H4 (cell line): ENCODE data around the gene PPP1R8. TPM values are rescaled to one million over a fixed set of nuclear protein-coding genes. Genes with fewer than 3 reads are reported as not detected.
"Not testable (repeated sequence)": the region's sequence is repeated elsewhere in the genome, so short reads cannot be mapped to it uniquely, and the experiment has no call there.

Source experiments
- DNase-seq: peaks from one replicate; pipeline ENCODE4 v3.0.0-alpha.2; 2015; ENCODE audit warnings: low spot score
- total RNA-seq: library from RNA; depleted of rRNA; stranded (reverse); fragments of >200 nt; shearing (Covaris generic); gene quantifications from 2 replicates; pipeline ENCODE4 v1.2.3, GENCODE V29; 2014; rRNA removed

Gene PPP1R8
- 32.8 and 45.9 TPM in 2 replicates for total RNA-seq

DNA sequence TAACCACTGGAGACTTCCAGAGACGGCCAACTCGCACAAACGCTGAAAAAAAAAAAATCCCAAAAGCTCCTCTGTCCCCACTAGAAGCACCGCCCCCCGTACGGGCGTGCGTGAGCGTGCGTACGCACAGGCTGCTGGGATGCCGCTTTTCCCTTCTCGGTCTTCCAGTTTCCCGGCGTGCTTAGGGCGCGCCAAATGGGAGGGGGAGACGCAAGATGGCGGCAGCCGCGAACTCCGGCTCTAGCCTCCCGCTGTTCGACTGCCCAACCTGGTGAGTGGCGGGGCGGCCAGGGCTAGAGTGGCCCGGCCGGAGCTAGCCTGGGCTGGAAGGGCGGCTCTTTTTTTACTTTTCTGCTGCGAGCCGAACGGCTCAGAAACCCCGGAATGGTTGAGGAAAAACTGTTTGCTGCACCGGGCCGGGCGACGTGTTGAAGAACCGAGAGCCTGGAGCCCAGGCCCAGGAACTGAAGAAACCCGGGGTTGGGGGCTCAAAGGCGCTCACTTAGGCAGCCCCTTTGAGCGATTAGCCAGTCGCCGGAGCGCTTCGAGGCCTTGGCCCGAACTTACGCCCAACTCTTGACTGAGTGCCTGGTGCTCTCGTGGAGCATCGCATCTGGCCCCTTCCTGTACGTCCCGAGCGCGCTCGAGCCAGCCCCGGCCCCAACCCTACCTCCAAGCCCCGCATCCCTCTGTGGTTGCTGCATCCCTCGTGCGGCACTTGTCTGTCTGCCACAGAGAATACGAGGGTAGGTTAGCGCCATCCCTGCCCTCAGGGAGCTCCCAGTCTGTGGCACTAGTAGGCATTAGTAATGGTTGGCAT lies at the start of gene PPP1R8:
PPP1R8 (plus strand) TSS at position 162 of the 820 bp plus-strand sequence; CDS start at position 216, 54 bp downstream.
- DNase-seq = peak; percentile 93

DNA sequence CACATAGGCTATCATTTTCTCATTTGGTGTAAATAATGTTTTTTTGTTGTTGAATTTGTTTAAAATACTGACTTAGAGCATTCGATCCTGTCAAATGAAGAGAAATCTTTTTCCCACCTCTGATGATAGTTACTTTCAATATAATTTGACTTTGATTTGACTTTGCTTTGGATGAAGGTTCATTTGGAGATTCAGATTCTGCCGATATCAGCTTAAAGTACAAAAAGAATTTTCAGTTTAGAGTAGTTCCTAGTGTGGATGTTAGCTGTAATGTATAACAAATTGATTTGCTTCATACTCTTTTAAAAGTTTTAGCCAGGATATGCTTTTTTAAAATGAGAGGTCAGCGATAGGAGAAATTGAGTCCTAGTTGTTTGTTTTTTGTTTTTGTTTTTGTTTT lies 47.6 kb upstream of the PPP1R8 start:
- no peak for DNase-seq

DNA sequence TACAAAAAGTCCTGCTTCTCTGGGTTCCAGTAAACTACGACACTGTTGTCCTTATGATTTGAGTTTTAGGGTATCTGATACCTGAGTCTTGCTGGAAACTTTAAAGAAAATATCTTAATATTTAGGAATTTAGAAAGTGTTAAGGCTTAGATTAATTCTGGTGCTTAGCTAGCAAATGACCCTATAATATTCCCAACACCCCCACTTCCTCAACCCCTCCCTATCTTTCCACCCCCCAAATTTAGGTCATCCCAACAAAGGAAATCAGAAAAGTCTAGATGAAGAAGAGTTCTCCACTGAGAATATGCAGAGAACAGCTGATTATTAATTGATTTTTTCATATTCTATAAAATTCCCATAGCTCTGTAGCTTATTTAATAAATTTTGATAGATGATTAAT lies 45.9 kb upstream of the PPP1R8 start:
- DNase-seq = no peak

DNA sequence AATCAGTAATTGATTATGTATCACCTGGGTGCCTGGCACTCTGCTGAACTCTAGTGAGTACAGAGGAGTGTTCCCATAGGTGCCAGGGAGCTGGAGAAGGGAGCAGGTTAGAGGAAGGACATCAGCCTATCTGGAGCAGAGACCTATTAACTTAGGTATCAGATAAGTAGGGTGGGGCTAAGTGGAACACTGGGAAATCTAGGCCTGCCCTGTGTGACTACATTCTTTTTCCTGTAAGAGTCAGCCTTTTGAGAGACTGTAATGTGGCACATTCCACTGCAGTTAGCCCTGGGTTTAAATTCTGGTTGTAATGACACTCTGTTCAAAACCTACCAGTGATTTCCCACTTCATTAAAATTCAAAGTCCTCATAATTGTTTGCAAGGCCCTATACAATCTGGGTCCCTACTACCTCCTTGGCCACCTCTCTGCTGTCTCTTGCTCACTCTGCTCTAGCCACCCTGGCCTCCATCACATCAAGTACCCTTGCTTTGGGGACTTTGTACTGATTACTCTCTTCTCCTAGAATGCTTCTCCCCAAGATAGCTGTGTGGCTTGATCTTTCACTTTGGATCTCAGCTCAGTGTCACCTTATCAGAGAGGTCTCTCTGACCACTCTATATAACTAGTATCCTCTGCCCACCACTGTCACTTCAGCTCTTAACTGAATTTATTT lies 44.7 kb upstream of the PPP1R8 start:
- DNase-seq = no peak

DNA sequence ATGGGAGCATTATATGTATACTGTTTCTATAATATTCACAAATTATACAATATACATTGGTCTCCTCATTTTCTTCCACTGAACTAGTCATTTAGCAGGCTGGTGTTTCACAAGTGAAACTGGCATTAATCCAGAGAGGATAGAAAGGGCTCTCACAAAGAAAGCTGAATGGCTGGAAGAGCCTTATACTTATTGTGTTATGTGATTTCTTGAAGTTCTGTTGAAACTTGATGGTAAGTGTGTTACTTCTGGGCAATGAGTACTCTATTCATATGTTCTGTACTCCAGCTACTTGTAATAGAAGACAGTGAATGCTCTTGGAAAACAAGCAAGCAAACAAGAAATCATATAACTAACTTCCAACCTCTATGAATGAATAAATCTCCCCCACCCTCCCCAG lies 42.7 kb upstream of the PPP1R8 start:
- no peak for DNase-seq

DNA sequence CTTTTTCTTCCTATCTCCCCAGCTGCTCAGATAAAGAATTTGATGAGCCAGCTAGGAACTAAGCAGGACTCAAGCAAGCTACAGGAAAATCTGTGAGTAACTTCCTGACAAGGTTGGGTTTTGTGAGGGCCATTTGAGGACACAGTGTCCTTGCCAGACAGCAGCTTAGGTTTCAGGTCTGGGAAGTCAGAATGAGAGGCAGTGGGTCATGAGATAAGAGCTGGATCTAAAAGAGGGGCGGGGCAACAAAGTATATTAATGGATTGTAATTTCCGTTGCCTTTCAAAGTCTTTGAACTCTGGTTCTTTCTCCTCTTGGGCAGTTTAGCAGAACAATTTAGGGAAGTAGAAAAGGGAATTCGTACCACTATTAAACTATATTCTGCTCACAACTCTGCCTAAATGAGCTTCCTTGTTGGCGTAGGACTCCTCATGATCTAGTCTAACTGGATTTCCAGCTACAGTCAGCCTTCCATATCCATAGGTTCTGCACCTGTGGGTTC lies 41.0 kb upstream of the PPP1R8 start:
- DNase-seq = no peak

DNA sequence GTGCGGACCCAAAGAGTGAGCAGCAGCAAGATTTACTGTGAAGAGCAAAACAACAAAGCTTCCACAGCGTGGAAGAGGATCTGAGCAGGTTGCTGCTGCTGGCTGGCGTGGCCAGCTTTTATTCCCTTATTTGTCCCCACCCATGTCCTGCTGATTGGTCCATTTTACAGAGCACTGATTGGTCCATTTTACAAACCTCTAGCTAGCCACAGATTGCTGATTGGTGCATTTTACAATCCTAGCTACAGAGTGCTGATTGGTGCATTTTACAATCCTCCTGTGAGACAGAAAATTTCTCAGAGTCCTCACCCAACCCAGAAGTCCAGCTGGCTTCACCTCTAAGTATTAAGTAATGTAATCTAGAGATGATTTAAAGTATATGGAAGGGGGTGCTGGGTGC lies 40.3 kb upstream of the PPP1R8 start:
- DNase-seq = not testable (repeated sequence)

DNA sequence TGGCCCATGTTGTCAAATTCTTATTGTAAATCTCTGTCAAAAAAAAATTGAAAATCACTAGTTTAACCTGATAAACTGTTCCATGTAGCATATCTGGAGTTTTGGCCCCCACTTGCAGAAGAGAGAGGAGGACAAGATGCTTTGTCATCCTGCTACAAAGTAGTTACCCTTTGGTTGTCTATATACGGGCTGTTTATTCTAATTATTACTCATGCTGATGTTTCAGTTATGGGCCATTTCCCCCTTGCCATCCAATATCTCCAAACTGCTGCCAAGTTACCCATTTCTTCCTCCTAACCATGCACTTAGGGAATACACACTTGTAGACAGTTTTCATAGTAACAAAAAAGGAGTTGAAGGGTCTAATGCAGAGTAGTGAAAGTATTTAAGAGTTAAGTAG lies 35.0 kb upstream of the PPP1R8 start:
- no peak for DNase-seq

DNA sequence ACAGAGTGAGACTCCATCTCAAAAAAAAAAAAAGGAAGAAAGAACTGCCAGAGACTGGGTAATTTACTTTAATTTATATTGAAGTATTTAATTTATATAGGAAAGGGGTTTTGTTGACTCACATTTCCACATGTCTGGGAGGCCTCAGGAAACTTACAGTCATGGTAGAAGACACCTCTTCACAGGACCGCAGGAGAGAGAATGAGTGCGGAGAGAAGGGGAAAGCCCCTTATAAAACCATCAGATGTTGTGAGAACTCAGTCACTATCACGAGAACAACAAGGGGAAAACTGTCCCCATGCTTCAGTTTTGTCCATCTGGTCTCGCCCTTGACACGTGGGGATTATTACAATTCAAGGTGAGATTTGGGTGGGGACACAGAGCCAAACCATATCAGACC lies 25.8 kb upstream of the PPP1R8 start:
- DNase-seq = no peak

DNA sequence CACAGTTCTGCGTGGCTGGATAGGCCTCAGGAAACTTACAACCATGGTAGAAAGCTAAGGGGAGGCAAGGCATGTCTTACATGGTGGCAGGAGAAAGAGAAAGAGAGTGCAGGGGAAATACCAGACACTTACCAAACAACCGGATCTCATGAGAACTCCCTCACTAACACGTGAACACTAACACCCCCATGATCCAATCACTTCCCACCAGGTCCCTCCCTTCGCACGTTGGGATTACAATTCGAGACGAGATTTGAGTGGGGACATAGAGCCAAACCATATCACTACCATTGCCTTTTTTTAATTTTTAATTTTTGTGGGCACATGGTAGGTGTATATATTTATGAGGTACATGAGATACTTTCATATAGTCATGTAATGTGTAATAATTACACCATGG lies 23.8 kb upstream of the PPP1R8 start:
- DNase-seq = no peak

DNA sequence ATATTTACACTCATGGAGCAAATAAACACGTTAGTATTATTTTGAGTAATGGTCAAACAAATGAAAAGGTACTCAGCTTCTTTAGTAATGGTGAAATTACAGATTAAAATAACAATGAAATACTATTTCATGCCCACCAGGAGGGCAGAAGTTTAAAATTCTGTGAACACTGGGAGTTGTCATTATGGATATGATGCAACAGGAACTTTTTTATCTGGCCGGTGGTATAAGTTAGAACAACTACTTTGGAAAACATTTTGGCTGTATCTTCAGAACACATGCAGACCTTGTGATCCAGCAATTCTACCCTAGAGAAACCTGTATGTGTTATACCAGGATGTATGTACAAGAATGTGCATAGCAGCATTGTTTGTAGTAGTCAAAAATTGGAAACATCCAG lies 23.2 kb upstream of the PPP1R8 start:
- no peak for DNase-seq

DNA sequence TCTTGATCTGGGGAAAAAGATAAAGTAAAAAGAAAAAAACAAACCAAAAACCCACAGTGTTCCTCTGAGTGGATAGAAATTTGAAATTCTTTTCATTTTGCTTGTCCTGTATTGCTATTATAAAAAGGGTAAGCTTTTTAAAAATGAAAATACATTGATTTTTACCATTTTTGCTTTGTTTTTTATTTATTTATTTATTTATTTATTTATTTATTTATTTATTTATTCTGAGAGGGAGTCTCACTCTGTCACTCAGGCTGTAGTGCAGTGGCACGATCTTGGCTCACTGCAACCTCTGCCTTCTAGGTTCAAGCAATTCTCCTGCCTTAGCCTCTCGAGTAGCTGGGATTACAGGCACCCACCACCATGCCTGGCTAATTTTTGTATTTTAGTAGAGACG lies 22.5 kb upstream of the PPP1R8 start:
- DNase-seq = not testable (repeated sequence)

DNA sequence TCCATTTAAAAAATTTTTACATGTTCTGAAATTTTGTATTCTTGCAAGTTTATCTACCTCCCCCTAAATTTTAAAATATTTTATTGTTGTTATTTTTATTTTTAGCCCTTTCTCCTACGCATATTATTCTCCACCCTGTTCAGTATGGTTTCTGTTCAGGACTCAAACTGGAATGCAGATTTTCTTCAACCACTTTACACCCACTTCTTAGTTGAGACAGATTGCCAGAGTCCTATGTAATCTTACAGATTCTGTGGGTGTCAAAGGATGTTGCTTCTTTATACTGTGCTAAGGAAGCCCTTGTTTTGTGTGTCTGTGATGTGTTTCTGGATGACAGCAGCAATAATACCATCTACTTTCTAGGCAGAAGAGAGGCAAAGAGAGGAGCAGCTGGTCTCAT lies 20.7 kb upstream of the PPP1R8 start:
- no peak for DNase-seq

DNA sequence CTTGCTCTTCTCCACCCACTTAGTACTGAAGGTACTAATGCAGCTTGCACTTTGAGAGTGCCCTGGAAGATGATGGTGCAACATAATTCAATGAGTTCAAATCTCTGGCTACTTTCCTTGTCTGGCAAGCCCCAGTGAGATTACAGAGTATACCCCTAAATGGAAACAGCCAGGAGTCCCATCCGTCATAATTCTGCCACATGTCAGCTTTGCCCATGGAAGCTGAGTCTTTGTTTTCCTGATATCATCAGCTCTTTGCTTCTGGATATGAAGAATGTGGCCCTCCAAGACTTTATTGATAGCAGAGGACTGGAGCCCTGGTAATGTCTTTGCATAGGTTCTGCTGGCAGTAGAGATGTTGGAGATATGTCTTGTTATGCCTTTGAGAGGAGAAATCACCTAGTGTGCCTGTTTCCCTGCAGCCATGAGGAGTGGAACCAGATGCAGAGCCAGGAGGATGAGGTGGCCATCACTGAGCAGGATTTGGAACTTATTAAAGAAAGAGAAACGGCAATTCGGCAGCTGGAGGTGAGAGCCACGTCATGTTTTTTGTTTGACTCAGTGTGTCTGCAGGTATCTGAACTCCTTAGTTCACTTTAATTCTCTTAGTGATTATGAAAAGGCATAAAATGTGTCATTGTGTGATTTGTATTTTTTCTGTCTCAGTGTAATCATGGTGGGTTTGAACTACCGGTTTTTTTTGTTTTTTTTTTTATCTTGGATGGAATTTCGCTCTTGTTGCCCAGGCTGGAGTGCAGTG lies 18.7 kb upstream of the PPP1R8 start:
- no peak for DNase-seq

DNA sequence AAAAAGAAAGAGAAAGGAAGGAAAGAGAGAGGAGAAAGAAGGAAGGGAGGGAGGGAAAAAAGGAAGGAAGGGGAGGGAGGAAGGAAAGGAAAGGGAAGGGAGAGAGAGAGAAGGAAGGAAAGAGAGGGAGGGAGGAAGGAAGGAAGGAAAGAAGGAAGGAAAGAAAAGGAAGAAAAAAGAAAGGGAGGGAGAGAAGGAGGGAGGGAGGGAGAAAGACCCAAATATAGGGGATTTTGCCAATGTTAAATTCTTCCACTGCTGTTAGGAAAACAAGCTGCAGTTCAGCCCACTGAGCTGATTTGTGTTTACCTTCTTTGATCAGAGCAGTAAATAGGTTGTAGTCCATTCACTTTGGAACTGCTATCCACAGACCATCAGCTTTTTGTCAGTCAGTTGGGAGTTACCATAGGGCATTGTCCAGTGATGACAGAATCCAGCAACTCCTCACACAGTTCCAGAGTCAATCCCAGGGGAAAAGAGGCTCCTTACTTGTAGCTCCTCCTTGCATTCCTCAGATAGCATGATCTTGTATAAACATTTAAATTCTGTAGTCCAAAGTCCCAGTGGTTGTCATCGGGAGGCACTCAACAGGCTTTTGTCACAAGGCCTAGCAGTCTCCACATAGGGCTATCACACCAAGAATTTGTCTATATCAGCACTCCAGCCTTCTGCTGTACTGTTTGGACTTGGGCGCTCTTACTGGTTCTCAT lies 13.5 kb upstream of the PPP1R8 start:
- peak; percentile 32 for DNase-seq

DNA sequence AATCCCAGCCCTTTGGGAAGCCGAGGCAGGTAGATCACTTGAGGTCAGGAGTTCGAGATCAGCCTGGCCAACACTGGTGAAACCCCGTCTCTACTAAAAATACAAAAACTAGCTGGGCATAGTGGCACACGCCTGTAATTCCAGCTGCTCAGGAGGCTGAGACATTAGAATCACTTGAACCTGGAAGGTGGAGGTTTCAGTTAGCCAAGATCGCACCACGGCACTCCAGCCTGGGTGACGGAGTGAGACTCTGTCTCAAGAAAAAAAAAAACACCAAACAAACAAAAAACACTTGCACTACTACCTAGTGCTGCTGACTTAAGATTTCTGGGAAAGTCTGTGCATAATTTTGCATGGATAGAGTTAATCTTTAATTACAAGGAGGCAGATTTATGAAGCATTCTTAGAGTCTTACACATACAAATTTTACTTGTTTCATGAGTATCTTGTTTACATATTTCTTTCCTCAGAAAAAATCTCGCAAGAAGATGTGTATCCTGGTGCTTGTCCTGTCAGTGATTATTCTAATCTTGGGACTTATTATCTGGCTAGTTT lies 8.7 kb upstream of the PPP1R8 start:
- DNase-seq = no peak

DNA sequence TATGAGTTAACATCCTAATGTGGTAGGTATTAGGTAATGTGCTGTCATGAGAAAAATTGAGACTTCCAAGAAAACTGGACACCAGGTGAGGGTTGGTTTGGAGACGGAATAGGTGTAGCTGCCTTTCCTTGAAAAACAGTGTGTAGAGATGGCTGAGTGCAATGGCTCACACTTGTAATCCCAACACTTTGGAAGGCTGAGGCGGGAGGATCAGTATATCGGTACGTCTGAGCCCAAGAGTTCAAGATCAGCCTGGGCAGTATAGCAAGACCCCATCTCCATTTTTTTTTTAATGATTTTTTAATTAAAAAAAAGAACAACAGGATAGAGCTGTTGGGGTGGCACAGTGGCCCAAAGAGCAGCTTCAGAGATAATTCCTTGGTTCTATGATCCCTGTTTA lies 6.8 kb upstream of the PPP1R8 start:
- DNase-seq = no peak

DNA sequence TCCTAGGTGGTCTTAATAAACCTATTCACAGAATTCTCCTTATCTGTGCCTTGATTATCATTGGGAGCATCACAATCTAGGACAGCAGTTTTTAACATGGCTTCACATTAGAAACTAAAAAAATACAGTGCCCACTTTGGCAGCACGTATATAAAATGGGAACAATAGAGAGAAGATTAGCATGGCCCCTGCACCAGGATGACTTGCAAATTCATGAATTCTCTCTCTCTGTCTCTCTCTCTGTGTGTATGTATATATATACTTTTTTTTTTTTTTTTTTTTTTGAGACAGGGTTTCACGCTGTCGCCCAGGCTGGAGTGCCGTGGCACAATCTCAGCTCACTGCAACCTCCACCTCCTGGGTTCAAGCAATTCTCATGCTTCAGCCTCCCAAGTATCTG lies 6.2 kb upstream of the PPP1R8 start:
- no peak for DNase-seq

DNA sequence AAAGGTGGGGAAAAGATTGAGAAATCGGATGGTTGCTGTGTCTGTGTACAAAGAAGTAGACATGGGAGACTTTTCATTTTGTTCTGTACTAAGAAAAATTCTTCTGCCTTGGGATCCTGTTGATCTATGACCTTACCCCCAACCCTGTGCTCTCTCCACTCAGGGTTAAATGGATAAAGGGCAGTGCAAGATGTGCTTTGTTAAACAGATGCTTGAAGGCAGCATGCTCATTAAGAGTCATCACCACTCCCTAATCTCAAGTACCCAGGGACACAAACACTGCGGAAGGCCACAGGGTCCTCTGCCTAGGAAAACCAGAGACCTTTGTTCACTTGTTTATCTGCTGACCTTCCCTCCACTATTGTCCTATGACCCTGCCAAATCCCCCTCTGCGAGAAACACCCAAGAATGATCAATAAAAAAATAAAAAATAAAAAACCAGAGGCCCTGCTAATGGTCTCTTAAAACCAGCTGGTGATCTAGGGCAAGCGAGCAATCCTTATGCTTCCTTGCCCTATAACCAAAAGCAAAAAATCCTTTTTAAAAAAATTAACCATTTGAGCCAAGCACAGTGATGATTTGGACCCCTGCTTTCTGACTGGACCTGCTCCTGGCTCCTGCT lies 1.1 kb upstream of the PPP1R8 start:
- DNase-seq = not testable (repeated sequence)

DNA sequence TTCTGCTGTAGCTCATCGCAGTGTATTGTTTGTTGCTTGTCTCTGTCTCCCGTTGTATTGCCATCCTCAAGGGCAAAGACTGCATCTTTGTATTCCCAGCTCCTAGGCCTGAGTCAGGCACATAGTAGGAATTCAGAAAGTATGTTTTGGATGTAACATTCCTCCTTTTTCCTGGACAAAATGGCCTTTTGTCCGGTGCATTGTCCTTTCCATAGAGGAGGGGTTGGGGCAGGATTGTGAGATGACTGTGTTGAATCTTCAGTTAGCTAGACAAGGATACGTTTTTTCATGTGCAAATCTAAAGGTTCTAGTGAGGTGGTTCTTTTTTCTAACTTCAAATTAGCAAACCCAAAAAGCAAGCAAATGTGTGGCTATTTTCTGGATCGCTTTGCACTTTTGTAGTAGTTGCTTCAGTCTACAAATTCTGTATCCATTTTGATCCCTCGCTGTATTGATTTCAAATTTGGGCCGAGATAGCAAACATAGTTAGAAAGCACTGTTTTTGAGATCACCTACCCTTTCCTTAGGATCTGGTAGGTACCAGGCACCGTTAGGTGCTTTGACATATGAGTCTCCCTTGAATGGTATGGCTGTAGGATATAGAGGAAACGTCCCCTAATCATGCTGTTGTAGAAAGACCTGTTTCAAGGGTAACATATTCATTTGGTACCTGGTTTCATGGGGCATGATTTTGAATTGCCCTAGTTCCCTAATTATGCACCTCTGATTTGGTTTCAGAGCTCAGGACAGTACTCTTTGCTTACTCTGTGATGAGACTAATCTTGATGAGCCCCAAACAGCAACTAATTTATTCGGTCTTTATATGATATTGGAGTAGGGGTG lies 1.2 kb downstream of the PPP1R8 start:
- DNase-seq = no peak
